DND-41 (cell line): ENCODE results near the gene MISFA.
"Not testable (repeated sequence)": the region's sequence is repeated elsewhere in the genome, so short reads cannot be mapped to it uniquely, and the experiment has no call there.

Experiments
- ATAC-seq: fragments of 200-7000 bp; cut with Tn5 transposase; 3 replicates; pipeline ENCODE4 v1.9.1; 2021; ENCODE audit warnings: low read depth; ENCODE audit not compliant: insufficient read depth
- DNase-seq: peaks from one replicate; pipeline ENCODE4 v3.0.0-alpha.2; 2020
- H2AFZ ChIP-seq: 2 replicates; pipeline ENCODE4 v1.6.0; 2012; ENCODE audit warnings: low read depth, low read length
- H3K27ac ChIP-seq: 2 replicates; pipeline ENCODE4 v1.5.1; 2012; ENCODE audit warnings: low read length, inconsistent platforms
- H3K27me3 ChIP-seq: fragments of 200-600 bp; sonication (generic); 2 replicates; pipeline ENCODE4 v1.6.0; 2012; ENCODE audit warnings: low read length, mild to moderate bottlenecking, inconsistent platforms; ENCODE audit not compliant: insufficient read depth, poor library complexity
- H3K36me3 ChIP-seq: 2 replicates; pipeline ENCODE4 v1.5.1; 2012; ENCODE audit warnings: low read length, inconsistent platforms; ENCODE audit not compliant: insufficient read depth
- H3K4me1 ChIP-seq: 2 replicates; pipeline ENCODE4 v1.5.1; 2012; ENCODE audit warnings: mild to moderate bottlenecking, low read length; ENCODE audit not compliant: insufficient read depth
- H3K4me2 ChIP-seq: 2 replicates; pipeline ENCODE4 v1.6.0; 2012; ENCODE audit warnings: mild to moderate bottlenecking, moderate library complexity, low read length, inconsistent platforms; ENCODE audit not compliant: insufficient read depth
- H3K4me3 ChIP-seq, 2 experiments: fragments of 200-600 bp in 1 of 2; shearing (Covaris generic) in 1 of 2; 2 replicates each; pipeline ENCODE4 v1.5.1; 2012 to 2016; ENCODE audit warnings: inconsistent platforms in 2 of 2, low read length in 2 of 2, mild to moderate bottlenecking in 2 of 2, low read depth in 1 of 2, moderate library complexity in 1 of 2
- H3K79me2 ChIP-seq: 2 replicates; pipeline ENCODE4 v1.6.0; 2012; ENCODE audit warnings: low read length, inconsistent platforms; ENCODE audit not compliant: insufficient read depth
- H3K9ac ChIP-seq: 2 replicates; pipeline ENCODE4 v1.6.0; 2012; ENCODE audit warnings: low read depth, mild to moderate bottlenecking, inconsistent platforms, low read length, moderate library complexity
- H3K9me3 ChIP-seq: 2 replicates; pipeline ENCODE4 v1.5.1; 2012; ENCODE audit warnings: low read length, moderate library complexity, mild to moderate bottlenecking, inconsistent platforms; ENCODE audit not compliant: insufficient read depth, severe bottlenecking
- H4K20me1 ChIP-seq: 2 replicates; pipeline ENCODE4 v1.6.0; 2012; ENCODE audit warnings: low read length; ENCODE audit not compliant: insufficient read depth
- CTCF ChIP-seq: IDR thresholded peaks from 2 replicates; pipeline ENCODE4 v1.5.1; 2012; ENCODE audit warnings: borderline replicate concordance, low read length, moderate library complexity, mild to moderate bottlenecking; ENCODE audit not compliant: poor library complexity, severe bottlenecking; ENCODE audit errors: extremely low read depth
- EZH2 ChIP-seq: IDR thresholded peaks from 3 replicates; pipeline ENCODE4 v1.6.1; 2012; ENCODE audit warnings: borderline replicate concordance, low read depth, mild to moderate bottlenecking, moderate library complexity, low read length, inconsistent platforms; ENCODE audit not compliant: severe bottlenecking

MISFA gene

DNA sequence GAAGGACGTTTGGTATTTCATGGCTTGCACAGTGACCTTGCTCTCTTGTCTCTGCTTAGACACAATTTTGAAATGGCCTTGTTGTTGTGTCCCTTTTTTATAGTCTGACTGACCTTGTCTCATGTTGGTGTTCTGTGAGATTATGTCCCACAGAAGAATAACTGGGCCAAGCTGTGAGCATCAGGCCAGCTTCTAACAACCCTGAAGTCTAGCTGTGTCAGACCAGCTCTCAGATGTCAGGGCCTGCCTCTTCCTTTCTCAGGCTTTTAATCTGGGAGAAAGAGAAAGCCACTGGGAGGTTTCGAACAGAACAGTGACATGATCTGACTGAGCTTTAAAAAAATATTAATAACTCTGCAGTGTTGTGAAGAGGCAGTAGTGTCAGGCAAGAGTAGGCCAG is 9.0 kb upstream of the MISFA start:
- ATAC-seq (no peak), DNase-seq (no peak)
- no peak for TF ChIP-seq EZH2
- no peak for TF ChIP-seq CTCF
- no peak overlapping the region for H2AFZ ChIP-seq
- H3K4me1 ChIP-seq = peaks cover 24% of the 10 kb centered on the region
- H3K4me3 ChIP-seq = no peak overlapping the region
- H3K4me2 ChIP-seq = no peak overlapping the region
- no peaks in the 10 kb centered on the region for H3K27me3 ChIP-seq
- H3K27ac ChIP-seq = no peak overlapping the region
- no peak overlapping the region for H3K9ac ChIP-seq
- peaks cover 8% of the 10 kb centered on the region; the same call in 1 of the 2 replicates for H3K79me2 ChIP-seq
- H3K36me3 ChIP-seq = no peaks in the 10 kb centered on the region
- H3K9me3 ChIP-seq = no peaks in the 10 kb centered on the region
- H4K20me1 ChIP-seq = no peaks in the 10 kb centered on the region

DNA sequence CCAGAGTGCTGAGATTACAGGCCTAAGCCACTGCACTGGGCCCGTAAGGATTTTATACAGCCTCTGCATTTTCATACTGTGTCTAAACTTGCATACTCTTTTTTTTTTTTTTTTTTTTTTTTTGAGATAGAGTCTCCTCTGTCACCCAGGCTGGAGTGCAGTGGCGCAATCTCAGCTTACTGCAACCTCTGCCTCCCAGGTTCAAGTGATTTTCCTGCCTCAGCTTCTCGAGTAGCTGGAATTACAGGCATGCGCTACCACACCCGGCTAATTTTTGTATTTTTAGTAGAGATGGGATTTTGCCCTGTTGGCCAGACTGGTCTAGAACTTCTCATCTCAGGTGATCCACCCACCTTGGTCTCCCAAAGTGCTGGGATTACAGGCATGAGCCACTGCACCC is 5.5 kb upstream of the MISFA start:
- not testable (repeated sequence) for H3K79me2 ChIP-seq, H3K4me3 ChIP-seq, H3K27me3 ChIP-seq, DNase-seq, ATAC-seq, H3K9me3 ChIP-seq, H3K36me3 ChIP-seq, H2AFZ ChIP-seq, H3K9ac ChIP-seq, H3K27ac ChIP-seq, H3K4me1 ChIP-seq, H3K4me2 ChIP-seq, H4K20me1 ChIP-seq

GRCh38 chr11:18594999-18595749 is 4.4 kb upstream of the MISFA start:
- no peak for TF ChIP-seq EZH2
- no peak for TF ChIP-seq CTCF
- no peak overlapping the region for H3K4me3 ChIP-seq
- H3K27me3 ChIP-seq = no peaks in the 10 kb centered on the region
- no peak overlapping the region for H3K4me2 ChIP-seq
- ATAC-seq (no peak), DNase-seq (no peak)
- no peaks in the 10 kb centered on the region for H4K20me1 ChIP-seq
- no peak overlapping the region for H3K9ac ChIP-seq
- H2AFZ ChIP-seq = no peak overlapping the region
- H3K9me3 ChIP-seq = no peaks in the 10 kb centered on the region
- H3K36me3 ChIP-seq = no peaks in the 10 kb centered on the region
- H3K27ac ChIP-seq = no peak overlapping the region
- no peaks in the 10 kb centered on the region for H3K79me2 ChIP-seq
- H3K4me1 ChIP-seq = no peaks in the 10 kb centered on the region

DNA sequence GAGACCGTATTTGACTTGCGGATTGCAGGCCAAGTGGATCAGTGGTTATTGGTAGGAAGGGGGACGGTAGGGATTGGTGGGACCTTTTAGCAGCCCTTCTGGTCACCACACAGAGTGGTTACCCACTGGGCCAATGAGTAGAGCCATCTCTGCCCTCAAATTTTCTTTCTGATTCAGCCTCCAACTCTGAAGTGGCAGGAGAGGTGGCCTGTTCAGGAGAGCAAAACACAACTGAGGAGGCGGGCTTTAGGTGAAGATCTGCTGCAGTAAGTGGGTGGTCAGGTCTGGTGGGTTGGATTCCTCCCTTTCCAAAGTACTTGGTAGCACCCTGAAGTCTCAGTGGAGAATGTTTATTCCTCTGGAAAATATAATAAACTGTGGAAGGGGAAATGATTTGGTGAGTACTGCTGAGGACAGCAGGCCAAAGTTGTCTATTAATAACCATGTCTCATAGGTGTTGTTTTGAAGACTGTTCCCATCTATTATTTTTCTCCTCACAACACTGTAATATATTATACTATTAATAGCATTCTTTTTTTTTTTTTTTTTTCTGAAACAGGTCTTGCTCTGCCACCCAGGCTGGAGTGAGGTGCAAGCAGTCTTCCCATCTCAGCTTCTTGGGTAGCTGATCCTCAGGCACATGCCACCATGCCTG is 1.5 kb downstream of the MISFA start:
- Histone ChIP-seq H3K27ac (no peak overlapping the region), H2AFZ (no peak overlapping the region)

More for the DNA sequence above, 1.5 kb downstream of the MISFA start:
- H3K36me3 ChIP-seq = 0 out of 2 replicates have a peak, but pooled peaks cover 3% of the 10 kb centered on the region
- no peak overlapping the region for H3K4me2 ChIP-seq
- no peak overlapping the region for H3K9ac ChIP-seq
- no peaks in the 10 kb centered on the region for H3K4me1 ChIP-seq
- TF ChIP-seq EZH2 = no peak
- TF ChIP-seq CTCF = no peak
- no peak for ATAC-seq
- no peaks in the 10 kb centered on the region for H4K20me1 ChIP-seq
- no peaks in the 10 kb centered on the region for H3K27me3 ChIP-seq
- H3K9me3 ChIP-seq = no peaks in the 10 kb centered on the region
- DNase-seq = no peak
- no peak overlapping the region for H3K4me3 ChIP-seq
- H3K79me2 ChIP-seq = no peaks in the 10 kb centered on the region
